SU-DHL-6 (cell line): ENCODE measurements around the gene COL4A1.

ENCODE experiments used
- H2AFZ ChIP-seq: fragments of 200-600 bp; sonication (generic); 2 replicates; pipeline ENCODE4 v1.6.1; 2014; ENCODE audit warnings: low read depth, mild to moderate bottlenecking, moderate library complexity, mixed read lengths, antibody characterized with exemption, low read length; ENCODE audit not compliant: severe bottlenecking
- H3F3A ChIP-seq: fragments of 200-600 bp; shearing (Covaris generic); 2 replicates; pipeline ENCODE4 v1.6.0; 2016; ENCODE audit warnings: antibody characterized with exemption, mild to moderate bottlenecking; ENCODE audit not compliant: insufficient read depth
- H3K27ac ChIP-seq: fragments of 200-600 bp; sonication (generic); 2 replicates; pipeline ENCODE4 v1.5.1; 2016; ENCODE audit warnings: low read depth, mild to moderate bottlenecking, low read length, moderate library complexity, mixed read lengths
- H3K27me3 ChIP-seq: fragments of 200-600 bp; sonication (generic), shearing (Covaris generic); 2 replicates; pipeline ENCODE4 v1.6.0; 2014; ENCODE audit warnings: mild to moderate bottlenecking, low read length
- H3K36me3 ChIP-seq: fragments of 200-600 bp; sonication (generic); 2 replicates; pipeline ENCODE4 v1.6.1; 2014; ENCODE audit warnings: mild to moderate bottlenecking, low read length, mixed read lengths
- H3K4me2 ChIP-seq: fragments of 300-600, 200-600 bp; shearing (Covaris generic), sonication (generic); 2 replicates; pipeline ENCODE4 v1.6.0; 2014; ENCODE audit warnings: low read length, low read depth, mild to moderate bottlenecking; ENCODE audit not compliant: poor library complexity, severe bottlenecking
- H3K4me3 ChIP-seq: fragments of 200-600 bp; sonication (generic); 2 replicates; pipeline ENCODE4 v1.5.1; 2014; ENCODE audit warnings: antibody characterized with exemption, low read length, mild to moderate bottlenecking, mixed read lengths; ENCODE audit not compliant: insufficient read depth, poor library complexity, severe bottlenecking
- H3K79me2 ChIP-seq: fragments of 200-600 bp; sonication (generic); 2 replicates; pipeline ENCODE4 v1.6.1; 2014; ENCODE audit warnings: mild to moderate bottlenecking, low read length, moderate library complexity; ENCODE audit not compliant: insufficient read depth
- H3K9ac ChIP-seq: fragments of 200-600 bp; sonication (generic); 2 replicates; pipeline ENCODE4 v1.7.0; 2014; ENCODE audit warnings: mild to moderate bottlenecking, low read length
- H3K9me2 ChIP-seq: fragments of 200-600 bp; sonication (generic); replicated peaks from 2 replicates; pipeline ENCODE4 v1.6.1; 2014; ENCODE audit warnings: low read length; ENCODE audit not compliant: insufficient read depth
- H3K9me3 ChIP-seq: fragments of 200-600 bp; sonication (generic); 2 replicates; pipeline ENCODE4 v1.6.1; 2014; ENCODE audit warnings: low read length, mixed read lengths; ENCODE audit not compliant: insufficient read depth
- H4K20me1 ChIP-seq: fragments of 200-600 bp; sonication (generic); 2 replicates; pipeline ENCODE4 v1.6.1; 2014; ENCODE audit warnings: low read depth, mild to moderate bottlenecking, antibody characterized with exemption, low read length, moderate library complexity, mixed read lengths
- EZH2phosphoT487 ChIP-seq: fragments of 200-600 bp; sonication (generic), shearing (Covaris generic); conservative IDR thresholded peaks from 2 replicates; pipeline ENCODE4 v1.6.1; 2018; ENCODE audit warnings: mild to moderate bottlenecking, antibody characterized with exemption, low read length, moderate library complexity, mixed read lengths
- TF ChIP-seq, protein P1 (sequence below): fragments of 200-600 bp; sonication (generic); IDR thresholded peaks from one replicate; pipeline ENCODE4 v1.5.1; 2017; ENCODE audit warnings: antibody characterized with exemption, mild to moderate bottlenecking, low read length, moderate library complexity; ENCODE audit not compliant: insufficient read depth, poor library complexity, severe bottlenecking

The COL4A1 gene

DNA sequence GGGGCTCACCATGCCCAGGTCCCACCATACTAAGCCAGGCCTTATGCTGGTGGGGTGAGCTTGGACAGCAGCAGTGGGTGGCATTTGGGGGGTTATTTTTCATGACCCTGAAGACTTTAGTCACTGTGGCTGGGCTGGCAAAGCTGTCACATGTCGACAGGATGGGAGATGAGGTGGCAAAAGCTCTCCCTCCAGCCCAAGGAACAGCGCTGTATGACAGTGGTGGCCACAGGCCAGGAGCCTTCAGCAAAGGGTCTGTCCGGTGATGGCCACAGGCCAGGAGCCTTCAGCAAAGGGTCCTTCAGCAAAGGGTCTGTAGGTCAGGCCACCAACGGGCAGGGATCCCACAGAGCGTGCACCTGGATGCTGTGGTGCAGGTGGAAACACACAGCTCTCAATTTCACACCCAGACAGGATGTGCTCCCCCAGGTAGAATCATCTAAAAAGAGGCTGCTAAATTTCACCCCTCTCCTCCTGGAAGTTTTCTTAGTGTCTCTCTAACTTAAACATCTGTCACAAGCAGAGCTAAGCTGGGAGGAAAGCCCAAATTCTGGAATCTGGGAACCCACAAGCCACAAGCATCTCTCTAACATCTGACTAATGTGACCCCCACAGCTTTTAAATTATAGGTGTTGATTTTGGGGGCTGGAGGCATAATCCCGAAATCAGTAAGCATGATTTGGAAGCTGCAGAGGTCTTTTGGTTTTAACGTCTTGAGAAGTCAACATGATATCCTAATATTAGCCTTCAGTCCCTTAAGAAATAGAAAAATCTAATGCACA is 23.0 kb downstream of the COL4A1 start:
- H3K9me2 ChIP-seq, result no peaks in the 10 kb centered on the region

DNA sequence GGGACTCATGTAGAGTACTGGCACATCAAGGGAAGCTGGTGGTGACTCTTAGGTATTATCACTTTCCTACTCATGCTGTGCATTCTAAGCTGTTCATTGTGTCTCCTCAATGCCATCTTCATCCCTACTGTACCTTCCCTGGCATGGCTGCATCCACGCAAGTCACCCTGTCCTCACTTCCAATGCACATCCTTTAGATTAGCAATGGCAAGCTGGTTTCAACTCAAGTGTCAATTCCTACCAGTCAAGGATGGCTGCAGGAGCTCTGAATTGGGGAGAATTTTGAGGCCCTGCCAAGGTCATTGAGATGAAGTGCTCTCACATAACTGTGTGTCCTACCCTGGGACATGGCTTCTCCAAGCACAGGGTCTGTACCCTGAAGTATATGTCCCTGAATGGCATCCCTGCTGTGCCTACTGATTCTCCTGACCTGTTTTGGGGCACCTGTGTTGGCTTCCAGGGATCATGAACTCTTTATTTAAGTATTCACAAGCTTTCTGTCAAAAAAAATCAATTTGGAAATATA is 24.6 kb downstream of the COL4A1 start:
- Histone ChIP-seq H4K20me1 (no peaks in the 10 kb centered on the region), H3K27ac (no peak overlapping the region), H3F3A (no peaks in the 10 kb centered on the region), H3K9me3 (no peaks in the 10 kb centered on the region), H3K9ac (no peak overlapping the region), H3K9me2 (no peaks in the 10 kb centered on the region), H2AFZ (no peak overlapping the region), H3K27me3 (no peaks in the 10 kb centered on the region), H3K4me2 (no peak overlapping the region), H3K79me2 (no peaks in the 10 kb centered on the region), H3K36me3 (no peaks in the 10 kb centered on the region), H3K4me3 (no peak overlapping the region)
- TF ChIP-seq EZH2phosphoT487, result no peak
- TF ChIP-seq, protein P1, sequence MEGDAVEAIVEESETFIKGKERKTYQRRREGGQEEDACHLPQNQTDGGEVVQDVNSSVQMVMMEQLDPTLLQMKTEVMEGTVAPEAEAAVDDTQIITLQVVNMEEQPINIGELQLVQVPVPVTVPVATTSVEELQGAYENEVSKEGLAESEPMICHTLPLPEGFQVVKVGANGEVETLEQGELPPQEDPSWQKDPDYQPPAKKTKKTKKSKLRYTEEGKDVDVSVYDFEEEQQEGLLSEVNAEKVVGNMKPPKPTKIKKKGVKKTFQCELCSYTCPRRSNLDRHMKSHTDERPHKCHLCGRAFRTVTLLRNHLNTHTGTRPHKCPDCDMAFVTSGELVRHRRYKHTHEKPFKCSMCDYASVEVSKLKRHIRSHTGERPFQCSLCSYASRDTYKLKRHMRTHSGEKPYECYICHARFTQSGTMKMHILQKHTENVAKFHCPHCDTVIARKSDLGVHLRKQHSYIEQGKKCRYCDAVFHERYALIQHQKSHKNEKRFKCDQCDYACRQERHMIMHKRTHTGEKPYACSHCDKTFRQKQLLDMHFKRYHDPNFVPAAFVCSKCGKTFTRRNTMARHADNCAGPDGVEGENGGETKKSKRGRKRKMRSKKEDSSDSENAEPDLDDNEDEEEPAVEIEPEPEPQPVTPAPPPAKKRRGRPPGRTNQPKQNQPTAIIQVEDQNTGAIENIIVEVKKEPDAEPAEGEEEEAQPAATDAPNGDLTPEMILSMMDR, result no peak

More for the DNA sequence above, 23.0 kb downstream of the COL4A1 start:
- Histone ChIP-seq H3K27me3 (no peaks in the 10 kb centered on the region), H3K36me3 (no peaks in the 10 kb centered on the region), H3K4me3 (no peak overlapping the region), H4K20me1 (no peaks in the 10 kb centered on the region), H3K79me2 (no peaks in the 10 kb centered on the region), H3K9ac (no peak overlapping the region), H3F3A (no peaks in the 10 kb centered on the region), H3K4me2 (no peak overlapping the region), H2AFZ (no peak overlapping the region), H3K27ac (no peak overlapping the region), H3K9me3 (no peaks in the 10 kb centered on the region)
- TF ChIP-seq EZH2phosphoT487, result no peak
- TF ChIP-seq, protein P1, result no peak

DNA sequence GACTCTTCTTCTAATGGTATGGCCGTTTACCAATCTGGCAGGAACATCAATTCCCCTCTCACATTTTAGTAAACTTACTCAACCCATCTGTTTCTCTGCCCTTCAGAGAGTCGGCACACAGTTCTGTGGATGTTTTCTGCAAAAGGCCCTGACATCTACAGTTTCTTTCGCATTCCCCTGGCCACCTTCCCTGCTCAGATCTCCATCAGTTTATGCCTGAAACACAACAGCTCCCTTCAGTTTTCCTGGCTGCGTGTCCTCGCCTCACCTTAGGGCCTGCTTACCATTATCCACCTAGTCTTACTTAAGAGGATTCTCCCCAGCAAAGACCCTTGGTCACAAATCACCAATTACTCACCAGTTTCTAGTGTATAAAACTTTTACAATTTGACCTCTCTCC is 25.2 kb downstream of the COL4A1 start:
- Histone ChIP-seq H2AFZ (no peak overlapping the region), H3K36me3 (no peaks in the 10 kb centered on the region), H3F3A (no peaks in the 10 kb centered on the region), H3K9ac (no peak overlapping the region), H3K4me3 (no peak overlapping the region), H3K4me2 (no peak overlapping the region), H3K79me2 (no peaks in the 10 kb centered on the region), H4K20me1 (no peaks in the 10 kb centered on the region), H3K27ac (no peak overlapping the region), H3K27me3 (no peaks in the 10 kb centered on the region), H3K9me3 (no peaks in the 10 kb centered on the region), H3K9me2 (no peaks in the 10 kb centered on the region)
- TF ChIP-seq, protein P1, result no peak
- TF ChIP-seq EZH2phosphoT487, result no peak
